PFSK-1 (cell line): ENCODE data around the gene CHST11.

ENCODE experiments used
- FOXP2 ChIP-seq: optimal IDR thresholded peaks from 2 replicates; pipeline ENCODE3; 2011; ENCODE audit warnings: borderline replicate concordance, control low read depth, inconsistent platforms; ENCODE audit not compliant: insufficient read depth; ENCODE audit errors: extremely low read length, extremely low read depth
- POLR2AphosphoS5 ChIP-seq: IDR thresholded peaks from 2 replicates; pipeline ENCODE4 v1.6.1; 2012; ENCODE audit warnings: low read depth, mild to moderate bottlenecking, control low read depth, low read length, moderate library complexity
- SIN3A ChIP-seq: IDR thresholded peaks from 2 replicates; pipeline ENCODE4 v1.6.1; 2012; ENCODE audit warnings: mild to moderate bottlenecking, low read length, moderate library complexity, borderline replicate concordance; ENCODE audit not compliant: insufficient read depth
- TAF1 ChIP-seq: IDR thresholded peaks from 2 replicates; pipeline ENCODE4 v1.6.1; 2012; ENCODE audit warnings: low read length, control low read depth, borderline replicate concordance; ENCODE audit not compliant: insufficient read depth
- TF ChIP-seq, protein P1 (sequence below), 2 experiments: IDR thresholded peaks; 2 replicates each; pipeline versions ENCODE4 v1.6.1 to v1.8.0; 2011 to 2012; ENCODE audit warnings: low read depth in 2 of 2, low read length in 2 of 2, control low read depth in 1 of 2, inconsistent platforms in 1 of 2, mild to moderate bottlenecking in 1 of 2, moderate library complexity in 1 of 2; ENCODE audit not compliant: insufficient read depth in 1 of 2

CHST11 gene

DNA sequence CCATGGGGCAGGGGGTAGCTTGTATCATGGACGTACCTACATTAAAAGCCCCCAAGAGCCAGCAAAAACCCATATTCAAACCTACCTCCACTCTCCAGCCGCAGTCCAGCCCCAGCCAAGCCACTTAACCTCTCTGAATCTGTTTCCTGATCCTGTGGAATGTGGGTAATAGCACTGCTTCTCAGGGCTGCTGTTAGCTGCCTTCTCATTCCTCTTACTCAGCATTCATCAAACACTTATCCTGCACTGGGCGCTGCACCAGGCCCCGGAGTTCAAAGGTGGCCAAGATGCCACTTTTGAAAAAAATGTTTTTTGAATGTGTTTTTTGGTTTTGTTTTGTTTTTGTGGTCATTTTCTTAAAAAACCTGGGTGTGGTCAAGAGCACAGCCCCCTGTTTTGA lies 237.4 kb downstream of the CHST11 start:
- no peak for TF ChIP-seq SIN3A
- TF ChIP-seq TAF1: no peak
- TF ChIP-seq POLR2AphosphoS5: no peak
- no peak for TF ChIP-seq FOXP2

DNA sequence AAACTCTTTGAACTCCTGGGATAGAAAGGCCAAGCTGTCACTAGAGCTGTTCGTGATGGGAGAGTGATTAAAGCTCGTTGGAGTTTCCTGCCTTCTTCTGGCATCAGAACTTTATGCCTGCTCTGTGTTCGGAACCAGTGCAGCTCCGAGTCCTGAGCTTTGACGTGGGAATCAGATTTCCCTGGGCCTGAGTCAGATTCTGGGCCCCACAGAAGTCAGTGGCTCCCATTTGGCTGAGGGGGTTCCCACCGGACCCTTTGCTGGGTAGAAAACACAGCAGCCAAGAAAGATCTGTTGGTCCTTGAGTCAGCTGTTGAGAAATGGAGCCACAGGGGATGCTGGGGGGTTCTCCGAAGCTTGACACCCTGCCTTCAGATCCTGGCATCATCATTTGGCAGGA lies 238.0 kb downstream of the CHST11 start:
- TF ChIP-seq, protein P1, sequence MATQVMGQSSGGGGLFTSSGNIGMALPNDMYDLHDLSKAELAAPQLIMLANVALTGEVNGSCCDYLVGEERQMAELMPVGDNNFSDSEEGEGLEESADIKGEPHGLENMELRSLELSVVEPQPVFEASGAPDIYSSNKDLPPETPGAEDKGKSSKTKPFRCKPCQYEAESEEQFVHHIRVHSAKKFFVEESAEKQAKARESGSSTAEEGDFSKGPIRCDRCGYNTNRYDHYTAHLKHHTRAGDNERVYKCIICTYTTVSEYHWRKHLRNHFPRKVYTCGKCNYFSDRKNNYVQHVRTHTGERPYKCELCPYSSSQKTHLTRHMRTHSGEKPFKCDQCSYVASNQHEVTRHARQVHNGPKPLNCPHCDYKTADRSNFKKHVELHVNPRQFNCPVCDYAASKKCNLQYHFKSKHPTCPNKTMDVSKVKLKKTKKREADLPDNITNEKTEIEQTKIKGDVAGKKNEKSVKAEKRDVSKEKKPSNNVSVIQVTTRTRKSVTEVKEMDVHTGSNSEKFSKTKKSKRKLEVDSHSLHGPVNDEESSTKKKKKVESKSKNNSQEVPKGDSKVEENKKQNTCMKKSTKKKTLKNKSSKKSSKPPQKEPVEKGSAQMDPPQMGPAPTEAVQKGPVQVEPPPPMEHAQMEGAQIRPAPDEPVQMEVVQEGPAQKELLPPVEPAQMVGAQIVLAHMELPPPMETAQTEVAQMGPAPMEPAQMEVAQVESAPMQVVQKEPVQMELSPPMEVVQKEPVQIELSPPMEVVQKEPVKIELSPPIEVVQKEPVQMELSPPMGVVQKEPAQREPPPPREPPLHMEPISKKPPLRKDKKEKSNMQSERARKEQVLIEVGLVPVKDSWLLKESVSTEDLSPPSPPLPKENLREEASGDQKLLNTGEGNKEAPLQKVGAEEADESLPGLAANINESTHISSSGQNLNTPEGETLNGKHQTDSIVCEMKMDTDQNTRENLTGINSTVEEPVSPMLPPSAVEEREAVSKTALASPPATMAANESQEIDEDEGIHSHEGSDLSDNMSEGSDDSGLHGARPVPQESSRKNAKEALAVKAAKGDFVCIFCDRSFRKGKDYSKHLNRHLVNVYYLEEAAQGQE (IDR thresholded peaks at IDR 0.05; ENCODE audit: insufficient read depth in 1 of 2, low read depth in 2 of 2, low read length in 2 of 2): no peak
- no peak for TF ChIP-seq TAF1
- no peak for TF ChIP-seq SIN3A
- no peak for TF ChIP-seq POLR2AphosphoS5
- no peak for TF ChIP-seq FOXP2

DNA sequence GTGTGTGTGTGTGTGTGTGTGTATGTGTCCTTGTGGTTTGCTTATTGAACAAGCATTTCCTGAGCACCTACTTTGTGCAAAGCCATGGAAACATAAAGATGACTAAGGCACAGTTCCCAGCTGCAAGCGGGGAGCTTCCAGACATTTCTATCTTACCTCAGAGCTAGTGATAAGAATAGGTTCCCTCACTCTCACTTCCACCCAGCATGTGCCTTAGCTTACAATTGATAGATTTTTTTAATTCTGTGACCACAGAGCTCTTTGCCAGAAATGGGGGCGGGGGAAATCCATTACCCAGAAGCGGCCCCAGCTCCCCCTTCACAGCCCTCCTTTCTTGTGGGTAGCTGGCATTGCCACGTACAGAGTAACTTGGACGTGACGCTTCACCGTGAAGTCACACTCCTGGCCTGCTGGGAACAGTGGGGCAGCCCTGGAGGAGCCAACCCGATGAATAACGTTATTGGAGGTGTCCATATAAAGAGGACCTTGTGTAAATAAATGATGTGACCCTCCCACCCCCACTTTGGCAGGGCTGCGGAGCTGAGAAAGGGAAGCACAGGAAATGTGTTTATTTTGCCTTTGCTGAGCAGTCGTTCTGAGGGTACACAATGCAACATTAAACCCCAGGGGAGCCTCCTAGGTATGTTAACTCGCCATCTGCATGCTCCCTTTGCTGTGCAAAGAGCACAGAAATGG lies 238.9 kb downstream of the CHST11 start:
- TF ChIP-seq TAF1 (no peak), FOXP2 (no peak), POLR2AphosphoS5 (no peak), SIN3A (no peak)
- TF ChIP-seq, protein P1 (IDR thresholded peaks at IDR 0.05; ENCODE audit: insufficient read depth in 1 of 2, low read depth in 2 of 2, low read length in 2 of 2): no peak

DNA sequence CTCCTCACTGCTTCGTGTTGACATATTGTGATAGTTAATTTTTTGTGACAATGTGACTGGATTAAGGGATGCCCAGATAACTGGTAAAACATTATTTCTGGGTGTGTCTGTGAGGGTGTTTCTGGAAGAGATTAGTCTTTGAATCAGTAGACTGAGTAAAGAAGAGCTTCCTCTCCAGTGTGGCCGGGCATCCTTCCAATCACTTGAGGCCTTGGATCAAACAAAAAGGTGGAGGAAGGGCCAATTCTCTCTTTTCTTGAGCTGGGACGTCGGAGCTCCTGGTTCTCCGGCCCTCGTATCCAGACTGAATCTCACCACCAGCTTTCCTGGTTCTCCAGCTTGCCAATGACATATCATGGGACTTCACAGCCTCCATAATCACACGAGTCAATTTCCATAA lies 240.4 kb downstream of the CHST11 start:
- TF ChIP-seq TAF1 (no peak), FOXP2 (no peak), POLR2AphosphoS5 (no peak)

DNA sequence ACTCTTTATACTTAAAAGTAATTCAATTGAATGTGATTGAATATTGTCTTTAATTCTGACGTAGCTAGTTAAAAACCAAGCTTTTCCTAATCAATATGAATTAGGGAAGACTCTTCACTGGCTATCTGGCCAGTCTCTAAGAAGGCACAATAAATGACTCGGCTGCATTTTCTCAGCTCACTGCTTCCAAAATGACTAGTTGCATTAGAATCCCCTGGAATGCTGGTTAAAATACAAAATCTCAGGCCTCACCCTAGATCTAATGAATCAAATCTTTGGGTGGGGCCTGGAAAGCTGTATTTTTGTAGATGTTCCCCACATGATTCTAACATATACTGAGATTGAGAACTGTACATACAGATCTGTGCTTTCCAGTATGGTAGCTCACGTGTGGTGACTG lies 242.1 kb downstream of the CHST11 start:
- TF ChIP-seq TAF1: no peak
- TF ChIP-seq, protein P1 (IDR thresholded peaks at IDR 0.05; ENCODE audit: insufficient read depth in 1 of 2, low read depth in 2 of 2, low read length in 2 of 2): no peak
- TF ChIP-seq SIN3A: no peak
- no peak for TF ChIP-seq POLR2AphosphoS5
- TF ChIP-seq FOXP2: no peak

DNA sequence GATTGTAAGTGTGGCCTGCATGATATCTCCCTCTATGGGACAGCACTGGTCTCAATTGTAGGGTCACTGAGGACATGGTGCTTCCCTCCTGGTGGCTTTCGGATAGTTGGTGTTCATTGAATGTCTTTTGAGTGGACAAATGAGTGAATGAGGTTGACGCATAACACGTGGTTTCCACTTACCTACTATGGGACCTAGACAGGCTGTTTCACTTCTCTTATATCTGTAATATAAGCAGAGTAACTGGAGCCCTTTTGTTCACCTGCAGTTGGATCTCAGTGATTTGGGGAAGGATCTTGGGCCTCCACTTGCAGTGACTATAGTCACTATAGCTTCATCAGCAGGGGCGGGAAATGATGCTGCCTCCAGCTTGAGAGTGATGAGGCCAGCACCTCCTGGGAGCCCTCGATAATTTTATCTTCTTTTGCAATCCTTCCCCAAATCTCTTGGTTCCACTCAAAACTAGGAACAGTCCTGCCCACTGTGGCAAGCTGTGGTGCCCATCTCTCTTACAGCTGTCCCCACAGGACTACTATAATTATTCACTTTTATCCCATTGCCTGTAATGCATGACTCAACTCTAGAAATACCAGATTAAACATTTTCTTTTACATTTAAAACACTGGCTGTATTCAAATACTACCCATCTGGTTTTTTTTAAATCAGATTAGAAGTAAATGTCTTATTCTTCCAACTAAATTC lies 242.9 kb downstream of the CHST11 start:
- no peak for TF ChIP-seq FOXP2
- TF ChIP-seq TAF1: no peak
- no peak for TF ChIP-seq POLR2AphosphoS5
- no peak for TF ChIP-seq SIN3A
- TF ChIP-seq, protein P1 (IDR thresholded peaks at IDR 0.05; ENCODE audit: insufficient read depth in 1 of 2, low read depth in 2 of 2, low read length in 2 of 2): no peak
